HG03103 (cell line): ENCODE measurements around the gene MRO.
A peak's percentile ranks its signal among the peaks of the same experiment; 100 is the strongest.
"Not testable (repeated sequence)": the region's sequence is repeated elsewhere in the genome, so short reads cannot be mapped to it uniquely, and the experiment has no call there.

Experiments used
- ATAC-seq: cut with Tn5 transposase; IDR thresholded peaks from one replicate; pipeline ENCODE4 v1.9.1; 2021; ENCODE audit warnings: low read depth; ENCODE audit not compliant: unreplicated experiment

MRO gene

DNA sequence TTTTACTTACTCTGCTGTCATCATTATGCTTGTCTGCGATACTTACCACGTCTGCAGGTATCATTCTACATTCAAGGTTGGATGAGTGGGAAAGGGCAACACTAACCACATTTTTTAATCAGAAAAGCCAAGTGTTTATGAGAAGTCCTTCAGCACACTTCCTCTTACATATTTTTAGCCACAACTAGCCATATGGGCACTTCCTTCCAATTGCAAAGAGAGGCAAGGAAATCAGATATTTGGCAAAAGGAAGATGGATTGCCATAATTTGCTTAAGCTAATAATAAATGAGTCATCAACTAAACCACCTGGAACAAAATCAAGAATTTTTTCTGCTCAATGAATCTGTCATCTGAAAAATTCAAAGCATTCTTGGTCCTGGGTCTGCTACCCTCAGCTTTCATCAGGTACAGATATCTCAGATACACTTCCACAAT lies 16.7 kb upstream of the MRO start:
- ATAC-seq, result no peak

DNA sequence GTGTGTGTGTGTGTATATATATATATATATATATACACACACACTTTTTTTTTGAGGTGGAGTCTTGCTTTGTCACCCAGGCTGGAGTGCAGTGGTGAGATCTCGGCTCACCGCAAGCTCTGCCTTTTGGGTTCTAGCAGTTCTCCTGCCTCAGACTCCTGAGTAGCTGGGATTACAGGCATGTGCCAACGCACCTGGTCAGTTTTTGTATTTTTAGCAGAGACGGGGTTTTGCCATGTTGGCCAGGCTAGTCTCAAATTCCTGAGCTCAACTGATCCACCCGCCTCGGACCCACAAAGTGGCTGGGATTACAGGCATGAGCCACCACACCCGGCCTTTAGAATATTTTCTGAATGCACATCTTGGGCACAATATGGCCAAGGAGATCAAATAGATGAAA lies 13.7 kb upstream of the MRO start:
- ATAC-seq, result not testable (repeated sequence)

DNA sequence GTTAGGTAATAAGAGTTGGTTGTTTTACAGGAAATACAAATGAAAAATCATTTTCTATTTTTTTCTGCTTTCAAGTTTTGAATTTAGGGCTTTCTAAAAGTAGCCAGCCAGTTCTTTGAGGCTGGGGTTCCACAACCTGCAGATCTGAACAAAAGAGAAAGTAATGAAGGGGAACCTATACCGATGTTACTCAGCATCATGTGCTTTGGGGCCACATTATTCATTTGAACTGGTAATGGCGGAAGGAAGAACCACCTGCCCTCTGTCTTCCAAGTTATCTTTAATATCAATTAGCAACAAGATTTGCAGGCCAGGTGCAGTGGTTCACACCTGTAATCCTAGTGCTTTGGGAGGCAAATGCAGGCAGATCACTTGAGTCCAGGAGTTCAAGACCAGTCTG lies 12.9 kb upstream of the MRO start:
- ATAC-seq, result peak; percentile 44

DNA sequence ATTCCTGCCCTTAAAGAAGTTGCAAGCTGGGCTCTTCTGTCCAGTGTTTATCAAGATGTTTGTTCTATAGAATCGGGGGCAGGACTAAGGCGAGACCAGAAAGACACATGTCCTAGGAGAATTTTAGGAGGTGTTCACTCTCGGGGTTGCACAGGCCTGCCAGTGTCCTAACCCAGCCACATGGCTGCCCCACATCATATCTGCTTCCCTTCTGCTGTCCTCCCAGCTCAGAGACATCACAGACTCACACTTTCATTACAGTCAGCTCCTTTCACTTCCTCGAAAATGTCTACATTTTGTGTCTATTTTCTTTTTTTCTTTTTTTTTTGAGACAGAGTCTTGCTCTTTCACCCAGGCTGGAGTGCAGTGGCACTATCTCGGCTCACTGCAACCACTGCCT lies 10.7 kb upstream of the MRO start:
- ATAC-seq, result peak; percentile 77

DNA sequence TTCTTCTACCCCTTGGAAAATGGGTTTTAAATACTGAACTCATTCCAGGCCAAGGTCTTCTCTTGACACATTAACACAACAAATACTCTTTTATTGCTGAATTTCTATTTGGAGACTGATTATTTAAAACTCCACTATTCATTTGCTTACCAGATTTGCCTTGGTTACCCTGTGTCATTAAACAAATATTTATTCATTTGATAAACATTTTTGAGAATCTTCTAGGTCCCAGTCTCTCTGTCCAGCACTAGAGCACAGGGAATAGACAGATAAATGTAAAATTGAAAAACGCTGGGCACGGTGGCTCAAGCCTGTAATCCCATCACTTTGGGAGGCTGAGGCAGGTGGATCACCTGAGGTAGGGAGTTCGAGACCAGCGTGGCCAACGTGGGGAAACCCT lies 9.8 kb upstream of the MRO start:
- ATAC-seq, result no peak

DNA sequence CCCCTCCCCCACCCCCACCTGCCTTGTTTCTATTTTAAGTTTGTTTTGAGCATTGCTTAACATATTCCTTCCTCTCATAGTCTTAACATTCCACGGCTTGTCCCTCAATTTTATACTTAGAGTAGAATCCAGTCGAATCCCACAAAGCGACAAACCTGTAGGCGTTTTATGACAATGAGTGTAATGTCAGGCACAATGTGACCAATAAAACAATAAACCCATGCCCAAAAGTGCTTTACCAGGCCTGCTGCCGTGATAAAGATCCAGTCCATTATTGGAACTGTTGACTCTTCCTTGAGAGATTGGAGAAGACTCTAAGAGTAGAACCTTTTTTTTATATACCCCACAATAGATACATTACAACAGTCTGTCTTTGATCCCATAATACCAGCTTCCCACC lies 6.2 kb upstream of the MRO start:
- no peak for ATAC-seq

DNA sequence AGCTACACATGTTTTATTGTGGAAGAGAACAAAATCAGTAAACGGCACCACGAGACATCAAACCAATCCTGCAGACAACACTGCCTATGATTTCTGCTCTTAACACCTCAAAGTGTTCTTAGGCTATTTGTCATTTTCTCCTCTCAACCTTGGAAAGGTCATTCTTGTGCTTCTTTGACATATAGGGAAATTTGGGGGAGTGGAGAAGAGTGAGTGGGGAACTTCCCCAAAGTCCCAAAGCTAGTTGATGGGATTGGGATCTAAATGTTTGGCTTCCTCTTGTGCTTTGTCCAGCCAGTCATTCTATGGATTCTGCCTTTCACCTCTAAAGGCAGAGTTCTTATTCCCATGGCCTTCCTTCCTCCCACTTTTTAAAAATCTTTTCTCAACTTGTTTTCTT lies 5.8 kb upstream of the MRO start:
- ATAC-seq, result no peak

DNA sequence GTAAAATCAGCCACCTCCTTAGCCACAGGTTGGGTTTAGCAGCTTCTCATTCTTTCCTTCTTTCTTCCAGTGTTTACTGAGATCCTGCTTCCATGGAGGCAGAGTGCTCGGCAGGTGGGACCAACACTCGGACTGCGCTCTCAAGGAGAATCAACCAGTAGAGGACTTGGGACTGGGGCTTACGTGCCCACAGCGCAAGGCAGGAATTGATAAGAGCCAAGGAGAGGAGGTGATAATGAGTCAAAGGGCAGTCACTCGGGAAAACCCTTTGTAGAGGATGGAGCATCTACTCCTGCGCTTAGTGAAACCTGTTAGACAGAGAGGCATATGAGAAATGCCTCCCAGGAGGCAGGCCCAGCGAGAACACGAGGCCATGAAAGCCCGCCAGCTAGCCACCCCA lies 2.9 kb upstream of the MRO start:
- ATAC-seq, result no peak

DNA sequence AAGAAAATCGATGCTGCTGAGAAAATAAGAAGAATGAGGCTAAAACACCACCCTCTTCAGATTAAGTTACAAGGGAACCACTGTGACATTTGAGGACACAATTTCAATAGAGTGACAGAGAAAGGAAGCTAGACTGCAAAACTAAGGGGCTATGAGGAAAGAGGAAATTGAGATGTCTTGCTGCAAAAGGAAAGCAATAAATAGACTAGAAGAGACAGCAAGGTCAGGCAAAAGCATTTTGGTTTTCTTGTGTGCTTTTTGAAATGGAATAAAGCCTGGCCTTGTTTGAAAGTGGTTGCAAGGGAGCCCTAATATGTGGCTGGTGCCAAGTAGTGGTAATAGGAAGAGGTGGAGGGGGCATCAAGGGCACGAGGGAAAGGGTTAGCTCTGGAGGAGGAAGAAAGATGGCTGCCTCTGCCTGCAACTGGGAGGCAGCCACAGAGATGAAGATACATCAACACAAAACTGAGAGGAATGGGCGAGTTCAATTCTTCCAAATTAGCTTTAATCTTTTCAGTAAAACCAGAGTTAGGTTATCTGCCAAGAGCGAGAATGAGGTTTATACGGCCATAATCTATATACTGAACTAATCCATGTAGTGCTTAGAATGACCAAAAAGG lies 1.2 kb upstream of the MRO start:
- no peak for ATAC-seq

DNA sequence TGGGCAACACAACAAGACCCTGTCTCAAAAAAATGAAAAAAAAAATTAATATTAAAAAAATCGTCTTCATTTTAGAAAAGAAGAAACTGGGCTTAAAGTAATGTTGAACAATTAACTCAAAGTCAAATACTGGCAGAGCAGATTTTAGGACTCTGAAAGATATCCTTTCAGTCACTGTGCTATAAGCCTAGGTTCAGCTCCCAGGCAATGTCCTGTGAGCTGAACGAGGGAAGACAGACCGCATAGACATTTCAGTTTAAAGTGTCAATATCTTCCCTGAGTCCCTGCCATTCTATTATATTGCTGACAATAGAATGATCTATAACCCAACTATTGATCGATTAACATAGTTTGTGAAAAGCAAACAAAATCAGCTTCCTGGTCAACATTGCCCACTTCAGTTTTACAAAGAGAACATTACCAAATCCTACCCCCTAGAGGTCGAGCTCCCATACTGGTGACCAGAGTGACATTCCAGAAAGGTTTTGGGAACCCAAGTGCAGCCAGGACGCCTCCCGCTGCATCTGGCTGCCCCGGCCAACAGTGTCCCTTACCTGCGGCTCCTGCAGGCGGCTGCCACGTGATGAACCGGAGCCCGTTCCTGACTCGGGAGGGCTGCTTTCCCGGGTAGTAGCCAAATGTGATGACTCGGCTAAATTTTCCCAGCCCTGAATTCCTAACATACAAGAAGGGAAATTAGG lies 639 bp downstream of the MRO start:
- ATAC-seq, result no peak

DNA sequence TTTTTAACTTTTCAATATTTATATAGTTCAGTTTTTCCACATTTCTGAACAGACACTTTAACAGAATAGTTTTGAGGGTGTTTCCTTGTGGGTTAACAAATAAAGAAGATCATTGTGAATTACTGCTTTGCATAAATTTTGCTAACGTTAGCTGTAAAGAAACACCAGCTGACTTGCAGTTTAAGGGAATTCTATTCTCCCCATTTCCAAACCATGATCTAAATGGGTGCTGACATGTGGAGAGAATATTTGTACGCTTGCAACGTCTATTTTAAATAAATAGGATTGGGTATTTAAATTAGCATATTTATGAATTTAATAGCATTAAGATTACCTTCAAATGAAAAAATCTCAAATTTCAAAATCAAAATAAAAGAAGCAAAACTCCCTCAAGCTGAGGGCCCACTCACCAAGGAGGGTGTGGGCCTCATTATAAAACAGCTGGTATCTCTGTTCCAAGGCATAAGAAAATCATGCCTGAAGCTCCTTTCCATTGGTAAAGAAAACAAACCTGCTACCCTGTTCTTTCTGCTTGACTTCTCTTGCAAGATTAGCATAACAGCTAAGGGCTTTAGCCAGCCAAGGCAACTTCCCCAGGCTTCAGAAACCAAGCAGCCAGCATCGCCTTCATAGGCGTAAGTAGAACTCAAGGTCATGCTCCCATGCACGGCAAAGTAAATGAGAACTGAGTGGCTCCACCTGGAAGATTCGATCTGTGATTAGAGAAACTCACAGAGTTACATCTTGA lies 3.2 kb downstream of the MRO start:
- ATAC-seq, result no peak

DNA sequence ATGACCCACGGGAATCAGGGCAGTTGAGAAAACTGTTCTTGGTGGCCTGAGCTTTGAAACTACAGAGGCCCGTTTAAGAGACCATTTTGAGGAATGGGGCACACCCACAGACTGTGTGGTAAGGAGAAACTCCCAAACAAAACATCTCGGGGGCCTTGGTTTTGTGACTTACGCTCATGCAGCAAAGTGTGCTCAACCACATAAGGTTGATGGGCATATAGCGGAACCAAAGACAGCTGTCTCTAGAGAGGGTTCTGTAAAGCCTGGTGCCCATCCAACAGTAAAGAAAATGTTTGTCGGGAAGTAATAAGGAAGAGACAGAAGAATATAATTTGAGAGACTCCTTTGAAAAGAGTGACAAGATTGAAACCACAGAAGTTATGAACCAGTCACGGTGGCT lies 5.4 kb downstream of the MRO start:
- no peak for ATAC-seq

DNA sequence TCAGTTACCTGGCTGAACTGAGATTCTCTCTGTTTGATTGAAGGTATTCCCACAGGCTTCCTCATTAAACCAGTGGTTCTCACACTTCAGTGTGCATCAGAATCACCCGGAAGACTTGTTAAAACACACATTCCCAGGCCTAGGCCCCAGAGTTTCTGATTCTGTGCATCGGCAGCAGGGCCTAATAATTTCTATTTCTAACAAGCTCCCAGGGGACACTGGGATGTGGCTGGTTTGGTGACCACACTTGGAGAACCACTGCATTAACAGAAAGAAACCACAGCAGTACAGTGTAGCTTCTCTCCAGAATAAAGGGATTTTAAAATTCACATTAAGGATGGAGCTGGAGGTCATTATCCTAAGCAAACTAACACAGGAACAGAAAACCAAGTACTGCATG lies 6.5 kb downstream of the MRO start:
- no peak for ATAC-seq

DNA sequence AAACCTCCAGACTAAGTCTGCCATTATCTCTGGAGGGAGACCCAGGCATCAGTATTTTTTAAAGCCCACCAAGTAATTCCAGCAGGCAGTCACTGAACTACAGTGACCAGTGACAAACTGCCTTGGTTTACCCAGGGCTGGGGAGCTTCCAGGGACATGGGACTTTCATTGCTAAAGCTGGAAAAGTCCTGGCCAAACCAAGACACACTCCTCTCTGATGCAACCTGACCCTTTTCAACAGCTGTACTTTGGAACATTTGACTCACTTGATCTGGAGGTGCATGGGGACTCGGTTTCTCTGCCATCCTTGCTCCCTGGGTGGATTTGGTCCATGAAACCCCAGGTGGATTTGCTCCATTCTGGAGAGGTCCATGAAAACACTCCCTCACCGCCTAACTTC lies 7.0 kb downstream of the MRO start:
- no peak for ATAC-seq

DNA sequence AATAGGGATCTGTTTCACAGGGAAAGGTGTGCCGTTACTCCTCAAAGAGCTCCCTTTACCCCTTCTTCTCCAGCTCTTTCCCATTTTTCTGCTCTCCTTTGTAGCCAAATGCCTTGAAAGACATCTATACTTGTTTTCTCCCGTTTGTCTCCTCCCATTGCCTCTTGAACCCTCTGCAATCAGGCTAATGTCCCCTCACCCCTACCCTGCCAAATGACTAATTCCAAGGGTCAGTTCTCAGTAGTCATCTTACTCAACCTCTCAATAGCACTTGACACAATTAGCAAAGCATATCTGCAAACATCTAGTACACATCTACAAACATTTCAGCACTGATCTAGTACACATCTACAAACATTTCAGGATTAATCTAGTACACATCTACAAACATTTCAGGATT lies 12.6 kb downstream of the MRO start:
- ATAC-seq, result no peak

DNA sequence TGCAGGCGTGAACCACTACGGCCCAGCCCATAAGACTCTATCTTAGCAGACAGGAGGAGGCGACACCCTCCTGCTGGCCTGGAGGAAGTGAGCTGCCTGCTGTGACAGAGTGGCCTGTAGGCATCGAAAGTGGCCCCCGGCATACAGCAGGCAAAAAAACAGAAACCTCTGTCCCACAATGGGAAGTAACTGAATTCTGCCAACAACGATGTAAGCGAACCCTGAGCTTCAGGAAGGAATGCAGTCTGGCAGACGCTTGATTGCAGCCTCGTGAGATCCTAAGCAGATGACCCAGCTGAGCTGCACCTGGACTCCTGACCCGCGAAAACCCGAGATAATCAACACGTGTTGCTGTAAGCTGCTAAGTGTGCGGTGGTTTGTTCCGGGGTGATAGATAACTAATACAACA lies 13.6 kb downstream of the MRO start:
- no peak for ATAC-seq

DNA sequence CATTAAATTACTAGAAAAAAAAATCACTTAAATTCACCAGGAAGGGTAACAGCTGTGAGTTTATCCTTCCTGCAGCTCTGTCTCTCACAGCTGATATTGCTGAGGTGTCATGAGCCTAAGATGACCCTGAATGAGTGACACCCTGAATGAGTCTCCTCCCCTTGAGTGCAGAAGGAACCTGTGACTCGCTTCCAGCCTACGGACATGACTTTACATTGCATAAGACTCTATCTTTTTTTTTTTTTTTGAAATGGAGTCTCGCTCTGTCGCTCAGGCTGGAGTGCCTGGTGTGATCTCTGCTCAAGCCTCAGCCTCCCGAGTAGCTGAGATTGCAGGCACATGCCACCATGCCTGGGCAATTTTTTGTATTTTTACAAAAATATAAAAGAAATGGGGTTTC lies 14.1 kb downstream of the MRO start:
- ATAC-seq, result no peak

DNA sequence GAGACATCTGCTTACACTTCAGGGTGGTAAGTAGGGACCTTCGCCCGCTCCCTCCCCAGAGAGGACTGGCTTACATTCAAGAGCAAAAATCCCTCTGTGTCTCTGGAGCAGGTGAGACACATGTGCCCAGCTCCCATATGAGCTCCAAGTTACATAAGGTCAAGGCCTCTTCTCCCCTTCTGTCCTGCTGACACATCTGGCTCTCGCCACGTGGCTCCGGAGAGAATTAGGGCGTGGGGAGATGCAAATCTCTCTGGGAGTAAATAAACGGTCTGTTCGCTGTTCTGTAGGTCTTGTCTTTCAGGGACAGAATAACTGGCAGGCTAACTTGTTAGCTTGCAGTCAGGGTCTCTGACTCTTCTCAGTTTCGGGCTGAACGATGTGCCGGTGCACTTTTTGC lies 16.2 kb downstream of the MRO start:
- no peak for ATAC-seq

DNA sequence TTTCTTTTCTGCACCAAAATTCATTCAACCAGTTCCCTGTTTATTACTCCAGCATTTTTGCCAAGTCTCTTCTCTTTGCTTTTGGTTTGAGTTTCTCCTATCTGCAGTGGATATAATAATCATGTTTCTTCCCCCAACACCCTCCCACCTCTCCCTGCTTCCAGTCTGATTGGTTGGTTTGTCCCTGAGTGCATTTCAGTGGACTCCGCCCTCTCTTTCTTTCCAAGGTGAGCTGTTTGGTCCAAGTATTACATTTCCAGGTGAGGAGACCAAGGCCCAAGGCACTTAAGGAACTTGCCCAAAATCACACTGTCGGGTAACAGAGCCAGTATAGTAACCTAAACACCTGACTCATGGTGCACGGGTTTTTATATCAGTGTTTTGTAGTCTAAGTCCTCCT lies 17.7 kb downstream of the MRO start:
- ATAC-seq, result no peak

DNA sequence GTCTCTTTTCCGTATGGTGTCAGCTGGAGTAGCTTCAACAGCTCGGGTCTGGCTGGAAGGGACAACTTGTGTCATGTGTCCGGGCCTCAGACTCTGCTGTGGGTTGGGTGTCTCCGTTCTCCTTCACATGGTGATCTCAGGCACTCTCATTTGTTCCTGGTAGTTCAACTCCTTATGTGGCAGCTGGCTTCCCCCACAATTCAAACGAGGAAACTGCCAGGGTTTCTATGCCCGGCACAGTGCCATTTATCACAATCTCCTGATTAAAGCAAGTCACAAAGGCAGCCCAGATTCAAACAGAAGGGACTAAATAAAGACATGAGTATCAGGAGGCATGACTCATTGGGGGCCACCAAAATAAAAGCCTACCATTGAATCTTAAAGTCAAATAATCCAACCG lies 22.7 kb downstream of the MRO start:
- no peak for ATAC-seq

DNA sequence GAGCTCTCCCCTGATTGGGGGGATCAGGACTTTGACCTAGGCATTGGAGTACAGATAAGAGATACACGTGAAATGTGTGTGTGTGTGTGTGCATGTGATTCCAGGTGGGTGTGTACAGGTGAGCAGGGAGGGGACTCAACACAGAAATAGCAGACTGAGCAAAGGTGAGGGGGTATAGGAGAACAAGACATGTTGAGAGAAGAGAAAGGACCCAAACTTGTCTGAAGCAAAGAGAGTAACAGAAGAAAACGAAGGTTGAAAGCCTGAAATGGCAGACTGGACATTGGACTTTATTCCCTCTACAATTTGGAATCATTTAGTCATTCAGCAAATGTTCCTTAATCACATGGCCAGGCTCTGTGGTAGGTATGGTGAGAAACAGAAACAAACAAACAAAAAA lies 23.3 kb downstream of the MRO start:
- ATAC-seq, result no peak
